CD4-positive, alpha-beta T cell treated with Interleukin-6 for 4 hours (primary cell): ENCODE data around the gene PCDH15.

Experiments used
- DNase-seq: peaks from one replicate; pipeline ENCODE4 v3.0.0-alpha.2; 2020; ENCODE audit warnings: mixed read lengths

The PCDH15 gene

GRCh38 chr10:54800741-54801421 lies at the start of gene PCDH15:
TSS of gene PCDH15 (minus strand) at chr10:54801231. CDS start at chr10:54664262, 136,969 bp downstream.
- DNase-seq = no peak

GRCh38 chr10:54843932-54844331 lies 42.9 kb upstream of the PCDH15 start:
- no peak for DNase-seq

- no peak for DNase-seq
Observed at GRCh38 chr10:54843085-54843646, 42.1 kb upstream of the PCDH15 start.

- DNase-seq = no peak
Observed at GRCh38 chr10:54837479-54837878, 36.4 kb upstream of the PCDH15 start.

- no peak for DNase-seq
Observed at GRCh38 chr10:54833029-54833428, 32.0 kb upstream of the PCDH15 start.

GRCh38 chr10:54826994-54827560 lies 26.0 kb upstream of the PCDH15 start:
- DNase-seq = no peak

- no peak for DNase-seq
Observed at GRCh38 chr10:54815583-54815982, 14.6 kb upstream of the PCDH15 start.

GRCh38 chr10:54808186-54808935 lies 7.3 kb upstream of the PCDH15 start:
- no peak for DNase-seq

GRCh38 chr10:54799506-54799905 lies 1.5 kb downstream of the PCDH15 start:
- no peak for DNase-seq

- DNase-seq = no peak
Observed at GRCh38 chr10:54797636-54798321, 3.3 kb downstream of the PCDH15 start.

GRCh38 chr10:54796881-54797280 lies 4.2 kb downstream of the PCDH15 start:
- no peak for DNase-seq

- DNase-seq = no peak
Observed at GRCh38 chr10:54776622-54777021, 24.4 kb downstream of the PCDH15 start.

- no peak for DNase-seq
Observed at GRCh38 chr10:54772468-54773122, 28.4 kb downstream of the PCDH15 start.

- no peak for DNase-seq
Observed at GRCh38 chr10:54769051-54769450, 32.0 kb downstream of the PCDH15 start.

- no peak for DNase-seq
Observed at GRCh38 chr10:54758791-54759190, 42.2 kb downstream of the PCDH15 start.

GRCh38 chr10:54749623-54750022 lies 51.4 kb downstream of the PCDH15 start:
- no peak for DNase-seq

GRCh38 chr10:54745436-54745835 lies 55.6 kb downstream of the PCDH15 start:
- no peak for DNase-seq

GRCh38 chr10:54742416-54742815 lies 58.6 kb downstream of the PCDH15 start:
- DNase-seq = no peak

- DNase-seq = no peak
Observed at GRCh38 chr10:54728511-54728910, 72.5 kb downstream of the PCDH15 start.

GRCh38 chr10:54722075-54722474 lies 79.0 kb downstream of the PCDH15 start:
- no peak for DNase-seq

- DNase-seq = no peak
Observed at GRCh38 chr10:54710918-54711317, 90.1 kb downstream of the PCDH15 start.

GRCh38 chr10:54708591-54708990 lies 92.4 kb downstream of the PCDH15 start:
- no peak for DNase-seq

GRCh38 chr10:54708021-54708420 lies 93.0 kb downstream of the PCDH15 start:
- no peak for DNase-seq
